ENCODE results near the gene FAM107A. TPM values are rescaled to one million over a fixed set of nuclear protein-coding genes. Genes with fewer than 3 reads are reported as not detected.

Gene FAM107A
- polyA plus RNA-seq, 1 donor (not counting 4 experiments of a cell fraction or from before 2014, with no cell fraction given) = not detected

DNA sequence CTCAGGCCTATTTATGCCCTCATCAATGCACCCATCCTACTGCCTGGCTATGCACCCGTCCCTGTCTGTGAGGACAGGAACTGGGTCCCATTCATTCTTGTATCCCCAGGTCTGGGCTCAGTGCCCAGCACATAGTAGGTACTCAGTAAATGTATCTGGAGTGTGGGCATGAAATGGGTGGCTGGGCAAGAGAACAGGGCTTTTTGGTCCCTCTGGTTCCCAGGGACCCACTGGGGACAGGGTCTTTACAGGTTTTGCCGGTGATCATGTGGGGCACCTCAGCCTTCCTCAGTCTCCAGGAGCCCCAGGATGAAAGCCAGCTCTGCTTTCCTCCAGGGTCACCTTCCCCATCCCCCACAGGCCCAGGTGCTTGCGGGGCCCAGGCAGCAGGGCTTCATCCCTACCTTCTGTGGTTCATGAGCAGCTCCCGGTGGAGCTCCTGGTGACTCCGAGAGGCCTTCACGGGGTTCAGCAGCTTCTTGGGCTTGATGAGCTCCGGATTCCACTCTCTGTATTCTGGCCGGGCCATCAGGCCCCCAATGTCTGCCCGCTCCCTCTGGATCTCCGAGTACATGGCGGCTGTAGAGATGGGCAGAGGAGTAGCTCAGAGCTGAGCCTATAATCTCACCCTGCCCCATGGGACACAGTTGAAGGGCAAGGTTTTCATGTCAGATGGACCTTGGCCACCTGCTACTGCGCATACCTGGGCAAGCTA lies 7.7 kb downstream of the FAM107A start:
- dilution Hi-C loops (cut with MboI; ENCODE audit: extremely low pct_ligation_motif_present, low sequenced_read_pairs) = no loop called here
- Histone ChIP-seq H3K27me3 (ENCODE audit: control insufficient read depth, extremely low read depth, insufficient read depth, low read length) (no peaks in the 10 kb centered on the region), H3K9me1 (ENCODE audit: control insufficient read depth, extremely low read depth, insufficient read depth, low read length) (no peaks in the 10 kb centered on the region), H3K9me3 (ENCODE audit: control insufficient read depth, low read depth, low read length) (no peaks in the 10 kb centered on the region), H4K20me1 (ENCODE audit: control insufficient read depth, extremely low read depth, insufficient read depth, low read length) (no peaks in the 10 kb centered on the region), H2AFZ (ENCODE audit: control insufficient read depth, low read length) (no peak overlapping the region), H3K4me2 (ENCODE audit: control insufficient read depth, extremely low read depth, insufficient read depth, low read depth, low read length) (no peak overlapping the region), H3K27ac (ENCODE audit: control insufficient read depth, insufficient read depth, low read length) (no peak overlapping the region), H3K79me2 (ENCODE audit: control insufficient read depth, insufficient read depth, low read length) (no peaks in the 10 kb centered on the region), H3K9ac (ENCODE audit: control insufficient read depth, extremely low read depth, insufficient read depth, low read length) (no peak overlapping the region), H3K4me1 (ENCODE audit: control insufficient read depth, extremely low read depth, insufficient read depth, low read length) (peaks cover 8% of the 10 kb centered on the region), H3K4me3 (ENCODE audit: control insufficient read depth in 2 of 3, extremely low read depth in 1 of 3, insufficient read depth in 2 of 3, low read depth in 1 of 3, low read length in 3 of 3) (no peak overlapping the region), H3K36me3 (ENCODE audit: control insufficient read depth in 2 of 2, extremely low read depth in 1 of 2, insufficient read depth in 2 of 2, low read length in 2 of 2) (no peaks in the 10 kb centered on the region)
- FAIRE-seq = no peak
- TF ChIP-seq, protein P1, sequence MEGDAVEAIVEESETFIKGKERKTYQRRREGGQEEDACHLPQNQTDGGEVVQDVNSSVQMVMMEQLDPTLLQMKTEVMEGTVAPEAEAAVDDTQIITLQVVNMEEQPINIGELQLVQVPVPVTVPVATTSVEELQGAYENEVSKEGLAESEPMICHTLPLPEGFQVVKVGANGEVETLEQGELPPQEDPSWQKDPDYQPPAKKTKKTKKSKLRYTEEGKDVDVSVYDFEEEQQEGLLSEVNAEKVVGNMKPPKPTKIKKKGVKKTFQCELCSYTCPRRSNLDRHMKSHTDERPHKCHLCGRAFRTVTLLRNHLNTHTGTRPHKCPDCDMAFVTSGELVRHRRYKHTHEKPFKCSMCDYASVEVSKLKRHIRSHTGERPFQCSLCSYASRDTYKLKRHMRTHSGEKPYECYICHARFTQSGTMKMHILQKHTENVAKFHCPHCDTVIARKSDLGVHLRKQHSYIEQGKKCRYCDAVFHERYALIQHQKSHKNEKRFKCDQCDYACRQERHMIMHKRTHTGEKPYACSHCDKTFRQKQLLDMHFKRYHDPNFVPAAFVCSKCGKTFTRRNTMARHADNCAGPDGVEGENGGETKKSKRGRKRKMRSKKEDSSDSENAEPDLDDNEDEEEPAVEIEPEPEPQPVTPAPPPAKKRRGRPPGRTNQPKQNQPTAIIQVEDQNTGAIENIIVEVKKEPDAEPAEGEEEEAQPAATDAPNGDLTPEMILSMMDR (optimal IDR thresholded peaks at IDR 0.05 in 1 of 3, IDR thresholded peaks at IDR 0.05 in 1 of 3, conservative IDR thresholded peaks at IDR 0.05 in 1 of 3; ENCODE audit: extremely low read depth in 1 of 3, insufficient read depth in 2 of 3, low read length in 3 of 3) = no peak
- no peak for TF ChIP-seq EZH2 (IDR thresholded peaks at IDR 0.05; ENCODE audit: low read length)
- DNase-seq (ENCODE audit: low read depth, low spot score) = no peak

DNA sequence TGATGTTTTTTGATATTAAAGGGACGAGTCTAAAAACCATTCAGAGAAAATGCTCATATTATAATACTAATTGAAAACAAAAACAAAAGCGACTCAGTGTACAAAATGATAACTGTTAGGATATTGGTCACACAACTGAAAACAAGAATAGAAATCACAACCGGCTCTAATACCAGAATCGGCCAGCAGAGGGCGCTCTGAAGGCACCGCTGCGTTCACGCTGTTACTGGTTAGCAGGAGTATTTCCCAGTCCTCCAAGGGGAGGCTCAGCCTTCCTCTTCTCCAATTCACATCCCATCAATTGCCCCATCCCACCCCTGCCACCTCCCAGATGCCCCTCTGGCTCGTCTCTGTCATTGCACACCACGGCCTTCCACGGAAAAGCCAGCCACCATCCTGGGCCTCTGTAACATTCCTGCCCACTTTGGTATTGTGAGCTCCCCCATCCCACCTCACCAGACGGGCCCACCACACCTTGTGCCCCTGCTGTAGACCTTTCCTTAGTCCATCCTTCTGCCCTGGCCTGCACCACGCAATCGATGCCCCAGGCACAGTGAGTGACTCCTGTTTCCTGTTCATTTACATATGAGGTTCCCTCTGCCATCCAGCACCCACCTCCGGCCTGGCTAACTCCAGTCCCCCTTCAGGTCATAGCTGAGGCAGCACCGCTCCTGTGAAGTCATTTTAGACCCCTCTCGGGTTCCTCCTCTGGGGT lies 8.5 kb downstream of the FAM107A start:
- no peak for DNase-seq (ENCODE audit: low read depth, low spot score)
- no peaks in the 10 kb centered on the region for H3K79me2 ChIP-seq (ENCODE audit: control insufficient read depth, insufficient read depth, low read length)
- no peaks in the 10 kb centered on the region for H3K27me3 ChIP-seq (ENCODE audit: control insufficient read depth, extremely low read depth, insufficient read depth, low read length)
- H3K4me3 ChIP-seq (ENCODE audit: control insufficient read depth in 2 of 3, extremely low read depth in 1 of 3, insufficient read depth in 2 of 3, low read depth in 1 of 3, low read length in 3 of 3) = no peak overlapping the region
- peaks cover 14% of the 10 kb centered on the region for H3K4me1 ChIP-seq (ENCODE audit: control insufficient read depth, extremely low read depth, insufficient read depth, low read length)
- peak overlapping the region; percentile 17 for H3K4me2 ChIP-seq (ENCODE audit: control insufficient read depth, extremely low read depth, insufficient read depth, low read depth, low read length)
- no peaks in the 10 kb centered on the region for H3K36me3 ChIP-seq (ENCODE audit: control insufficient read depth in 2 of 2, extremely low read depth in 1 of 2, insufficient read depth in 2 of 2, low read length in 2 of 2)
- no peaks in the 10 kb centered on the region for H3K9me1 ChIP-seq (ENCODE audit: control insufficient read depth, extremely low read depth, insufficient read depth, low read length)
- no peak overlapping the region for H2AFZ ChIP-seq (ENCODE audit: control insufficient read depth, low read length)
- dilution Hi-C loops (cut with MboI; ENCODE audit: extremely low pct_ligation_motif_present, low sequenced_read_pairs) = no loop called here
- FAIRE-seq = peak; percentile 83
- no peak overlapping the region for H3K27ac ChIP-seq (ENCODE audit: control insufficient read depth, insufficient read depth, low read length)
- no peak for TF ChIP-seq EZH2 (IDR thresholded peaks at IDR 0.05; ENCODE audit: low read length)
- TF ChIP-seq, protein P1 (optimal IDR thresholded peaks at IDR 0.05 in 1 of 3, IDR thresholded peaks at IDR 0.05 in 1 of 3, conservative IDR thresholded peaks at IDR 0.05 in 1 of 3; ENCODE audit: extremely low read depth in 1 of 3, insufficient read depth in 2 of 3, low read length in 3 of 3) = peak; percentile 91 to 95 (median 93)
- no peak overlapping the region for H3K9ac ChIP-seq (ENCODE audit: control insufficient read depth, extremely low read depth, insufficient read depth, low read length)
- H4K20me1 ChIP-seq (ENCODE audit: control insufficient read depth, extremely low read depth, insufficient read depth, low read length) = no peaks in the 10 kb centered on the region
- no peaks in the 10 kb centered on the region for H3K9me3 ChIP-seq (ENCODE audit: control insufficient read depth, low read depth, low read length)
